Measurements from ENCODE around the gene NDUFS4. TPM values are rescaled to one million over a fixed set of nuclear protein-coding genes. Genes with fewer than 3 reads are reported as not detected.

NDUFS4 gene
- total and polyA plus RNA-seq, 2 of the 4 experiments (the other 2 are of a cell fraction), result 34.2 to 70.1 TPM

DNA sequence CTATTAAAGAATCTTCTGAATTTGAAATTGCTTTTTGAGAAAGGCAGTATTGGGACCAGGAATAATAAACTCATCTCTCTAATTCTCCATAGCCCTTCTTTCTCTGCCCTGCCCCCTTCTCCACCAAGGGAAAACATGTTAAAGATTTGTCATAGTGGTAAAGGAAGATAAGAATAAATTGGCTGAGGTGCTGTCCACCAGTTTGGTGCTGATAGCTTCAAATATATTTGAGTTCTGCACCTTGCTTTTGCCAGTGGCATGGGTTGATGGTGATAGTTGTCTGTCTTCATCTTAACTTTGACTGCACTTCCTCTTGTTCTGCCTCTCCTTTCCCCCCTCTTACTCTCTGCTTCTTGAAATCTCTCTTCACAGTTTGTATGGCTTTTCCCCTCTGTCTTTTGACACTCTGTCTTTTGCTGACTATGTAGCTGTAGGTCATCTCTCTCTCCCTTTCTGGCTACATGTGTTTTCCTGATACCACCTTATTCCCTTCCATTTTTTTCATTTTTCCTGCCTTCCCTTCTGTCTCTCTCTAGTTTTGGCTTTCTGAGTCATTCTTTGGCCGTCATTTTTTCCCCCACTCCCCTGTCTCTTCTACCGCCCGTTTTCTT lies 56.6 kb downstream of the NDUFS4 start:
- Histone ChIP-seq H2AK9ac (replicated peaks; ENCODE audit: low read depth, low read length, poor library complexity) (no peak overlapping the region), H3K14ac (replicated peaks; ENCODE audit: low read depth, low read length) (no peak overlapping the region), H3K27ac (ENCODE audit: insufficient read depth, low read length) (no peak overlapping the region), H4K91ac (ENCODE audit: insufficient read depth, low read depth, low read length) (no peak overlapping the region), H4K5ac (ENCODE audit: low read depth, low read length) (no peak overlapping the region), H3K36me3 (ENCODE audit: control insufficient read depth, insufficient read depth, low read length) (no peaks in the 10 kb centered on the region), H2AFZ (replicated peaks; ENCODE audit: low read length, poor library complexity) (no peak overlapping the region), H3K4me1 (ENCODE audit: control insufficient read depth, insufficient read depth, low read length) (no peaks in the 10 kb centered on the region), H2BK5ac (ENCODE audit: low read depth, low read length, poor library complexity, severe bottlenecking) (no peak overlapping the region), H3K27me3 (ENCODE audit: control insufficient read depth, insufficient read depth, low read length) (no peaks in the 10 kb centered on the region), H2BK120ac (ENCODE audit: low read depth, low read length) (no peak overlapping the region), H3K79me1 (ENCODE audit: low read depth in 1 of 2, low read length in 2 of 2) (peaks cover 11 to 28% of the 10 kb centered on the region in 2 experiments), H3K56ac (ENCODE audit: extremely low read depth, insufficient read depth, low read length) (no peak overlapping the region), H4K8ac (ENCODE audit: low read depth in 2 of 2, low read length in 2 of 2) (no peak overlapping the region), H3K4ac (ENCODE audit: low read depth, low read length) (no peak overlapping the region), H2AK5ac (ENCODE audit: low read depth, low read length) (no peak overlapping the region), H4K20me1 (ENCODE audit: insufficient read depth, low read length) (peaks cover 8% of the 10 kb centered on the region), H2BK15ac (ENCODE audit: low read depth, low read length) (no peak overlapping the region), H3K4me3 (ENCODE audit: insufficient read depth, low read depth, low read length) (no peak overlapping the region), H3K9me1 (ENCODE audit: insufficient read depth, low read length) (no peaks in the 10 kb centered on the region), H3K9ac (ENCODE audit: low read depth, low read length) (no peak overlapping the region), H3K18ac (ENCODE audit: low read depth, low read length) (no peak overlapping the region), H3K23ac (ENCODE audit: low read depth, low read length) (no peak overlapping the region), H3K9me3 (ENCODE audit: control insufficient read depth, insufficient read depth, low read length) (no peaks in the 10 kb centered on the region), H2BK20ac (ENCODE audit: low read depth, low read length) (no peak overlapping the region), H3K4me2 (ENCODE audit: low read depth, low read length) (no peak overlapping the region)
- ChIA-PET POLR2A (ENCODE audit: unreplicated experiment) (interaction anchor here (0.6 kb wide), 1 partner anchor 162 kb away, joined by 3 read pairs; no protein-coding TSS in a partner anchor), CTCF (no interaction called here)
- intact Hi-C loops (cut with micrococcal nuclease), result no loop called here
- no peak; the same call in 1 of the 2 replicates for ATAC-seq (ENCODE audit: low read depth)
- TF ChIP-seq CEBPB (IDR thresholded peaks at IDR 0.05; ENCODE audit: low read depth, low read length) (no peak), CHD1 (IDR thresholded peaks at IDR 0.05; ENCODE audit: low read depth, low read length) (no peak), RAD21 (IDR thresholded peaks at IDR 0.05; ENCODE audit: low read length) (no peak), MAFK (IDR thresholded peaks at IDR 0.05; ENCODE audit: low read depth, low read length) (no peak)
- TF ChIP-seq, protein P1, sequence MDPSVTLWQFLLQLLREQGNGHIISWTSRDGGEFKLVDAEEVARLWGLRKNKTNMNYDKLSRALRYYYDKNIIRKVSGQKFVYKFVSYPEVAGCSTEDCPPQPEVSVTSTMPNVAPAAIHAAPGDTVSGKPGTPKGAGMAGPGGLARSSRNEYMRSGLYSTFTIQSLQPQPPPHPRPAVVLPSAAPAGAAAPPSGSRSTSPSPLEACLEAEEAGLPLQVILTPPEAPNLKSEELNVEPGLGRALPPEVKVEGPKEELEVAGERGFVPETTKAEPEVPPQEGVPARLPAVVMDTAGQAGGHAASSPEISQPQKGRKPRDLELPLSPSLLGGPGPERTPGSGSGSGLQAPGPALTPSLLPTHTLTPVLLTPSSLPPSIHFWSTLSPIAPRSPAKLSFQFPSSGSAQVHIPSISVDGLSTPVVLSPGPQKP (IDR thresholded peaks at IDR 0.05; ENCODE audit: borderline replicate concordance, low read depth, low read length), result no peak
- in situ Hi-C loops (cut with MboI; ENCODE audit: low sequenced_read_pairs), result no loop called here
- DNase-seq, result peak; percentile 5
- dilution Hi-C loops (cut with HindIII; ENCODE audit: low sequenced_read_pairs, unreplicated experiment), result no loop called here
- WGBS, 2 experiments (ENCODE audit: extremely low coverage in 2 of 2, insufficient read length in 1 of 2), result 100% methylated on average over 1 to 2 of the region's 3 CpGs
- no TSS peak for BruUV-seq (replicated peaks)
